Measurements from ENCODE around the gene SLC36A4. TPM values are rescaled to one million over a fixed set of nuclear protein-coding genes. Genes with fewer than 3 reads are reported as not detected.
"Not testable (repeated sequence)": the region's sequence is repeated elsewhere in the genome, so short reads cannot be mapped to it uniquely, and the experiment has no call there.

Gene SLC36A4
- total RNA-seq, 4 donors from 2014 or later = 5.7 to 16.6 (median 9.4) TPM

DNA sequence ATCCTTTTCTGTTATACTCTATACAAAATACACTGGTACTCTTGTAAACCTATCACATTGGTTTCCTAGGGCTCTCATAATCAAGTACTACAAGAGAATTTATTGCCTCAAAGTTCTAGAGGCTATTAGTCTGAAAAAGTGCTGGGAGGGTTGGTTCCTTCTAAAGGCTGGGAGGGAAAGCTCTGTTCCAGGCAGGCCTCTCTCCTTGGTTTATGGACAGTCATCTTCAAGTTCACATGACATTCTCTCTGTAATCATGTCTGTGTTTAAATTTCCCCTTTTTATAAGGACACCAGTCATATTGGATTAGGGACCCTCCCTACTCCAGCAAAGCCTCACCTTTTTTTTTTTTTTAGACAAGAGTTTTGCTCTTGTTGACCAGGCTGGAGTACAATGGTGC lies 9.1 kb downstream of the SLC36A4 start:
- Histone ChIP-seq H3K4me3 (no peak overlapping the region), H3K4me1 (no peaks in the 10 kb centered on the region), H3K27ac (no peak overlapping the region), H3K9me3 (peaks cover 0 to 14% (median 12%) of the 10 kb centered on the region in 3 donors), H3K36me3 (peaks cover 0 to 28% (median 0%) of the 10 kb centered on the region in 3 donors), H3K27me3 (no peaks in the 10 kb centered on the region)
- DNase-seq = no peak
- TF ChIP-seq POLR2A (IDR thresholded peaks at IDR 0.05) = no peak
- TF ChIP-seq, protein P1, sequence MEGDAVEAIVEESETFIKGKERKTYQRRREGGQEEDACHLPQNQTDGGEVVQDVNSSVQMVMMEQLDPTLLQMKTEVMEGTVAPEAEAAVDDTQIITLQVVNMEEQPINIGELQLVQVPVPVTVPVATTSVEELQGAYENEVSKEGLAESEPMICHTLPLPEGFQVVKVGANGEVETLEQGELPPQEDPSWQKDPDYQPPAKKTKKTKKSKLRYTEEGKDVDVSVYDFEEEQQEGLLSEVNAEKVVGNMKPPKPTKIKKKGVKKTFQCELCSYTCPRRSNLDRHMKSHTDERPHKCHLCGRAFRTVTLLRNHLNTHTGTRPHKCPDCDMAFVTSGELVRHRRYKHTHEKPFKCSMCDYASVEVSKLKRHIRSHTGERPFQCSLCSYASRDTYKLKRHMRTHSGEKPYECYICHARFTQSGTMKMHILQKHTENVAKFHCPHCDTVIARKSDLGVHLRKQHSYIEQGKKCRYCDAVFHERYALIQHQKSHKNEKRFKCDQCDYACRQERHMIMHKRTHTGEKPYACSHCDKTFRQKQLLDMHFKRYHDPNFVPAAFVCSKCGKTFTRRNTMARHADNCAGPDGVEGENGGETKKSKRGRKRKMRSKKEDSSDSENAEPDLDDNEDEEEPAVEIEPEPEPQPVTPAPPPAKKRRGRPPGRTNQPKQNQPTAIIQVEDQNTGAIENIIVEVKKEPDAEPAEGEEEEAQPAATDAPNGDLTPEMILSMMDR (IDR thresholded peaks at IDR 0.05) = no peak
- intact Hi-C loops (cut with DNase I) = no loop called here

DNA sequence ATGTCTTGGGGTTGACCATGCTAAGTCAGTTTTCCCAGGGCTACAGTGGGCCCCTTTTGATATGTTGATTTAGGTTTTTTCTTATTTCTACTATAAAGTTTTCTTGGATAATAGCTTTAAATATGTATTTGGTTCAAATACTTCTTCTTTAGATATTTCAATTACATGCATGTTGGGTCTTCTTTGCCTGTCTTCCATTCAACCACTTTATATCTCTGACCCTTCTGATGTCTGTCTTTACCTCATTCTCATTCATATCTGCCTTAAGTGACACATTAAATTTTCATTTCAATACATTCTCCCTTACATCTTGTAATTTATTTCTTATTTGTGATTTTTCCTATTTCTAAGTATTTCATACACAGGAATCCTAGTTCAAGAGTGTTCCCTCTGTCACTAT lies 10.5 kb downstream of the SLC36A4 start:
- peaks cover 0 to 14% (median 12%) of the 10 kb centered on the region in 3 donors for H3K9me3 ChIP-seq
- no peak for TF ChIP-seq POLR2A (IDR thresholded peaks at IDR 0.05)
- TF ChIP-seq, protein P1 (IDR thresholded peaks at IDR 0.05) = no peak
- H3K36me3 ChIP-seq = peaks cover 0 to 42% (median 0%) of the 10 kb centered on the region in 3 donors
- H3K27me3 ChIP-seq = no peaks in the 10 kb centered on the region
- no peaks in the 10 kb centered on the region for H3K4me1 ChIP-seq
- H3K27ac ChIP-seq = no peak overlapping the region
- DNase-seq = no peak
- no peak overlapping the region for H3K4me3 ChIP-seq
- intact Hi-C loops (cut with DNase I) = no loop called here

- DNase-seq; H3K27me3 ChIP-seq; H3K27ac ChIP-seq; H3K4me3 ChIP-seq; H3K4me1 ChIP-seq; H3K9me3 ChIP-seq; intact Hi-C loops (cut with DNase I): not testable (repeated sequence)
- H3K36me3 ChIP-seq = peaks cover 0 to 48% (median 7%) of the 10 kb centered on the region in 3 donors
- 100% methylated on average over 3 of the region's 13 CpGs; no CpG with 5 or more reads in 1 of the 2 donors for WGBS, 2 donors
Measured at GRCh38 chr11:93177891-93178290, 19.9 kb downstream of the SLC36A4 start.

GRCh38 chr11:93169950-93170561 lies 27.7 kb downstream of the SLC36A4 start:
- no peak for TF ChIP-seq POLR2A (IDR thresholded peaks at IDR 0.05)
- TF ChIP-seq, protein P1 (IDR thresholded peaks at IDR 0.05) = peak in 4 of 6 experiments; percentile 10 to 42 (median 22)
- DNase-seq = no peak
- no peaks in the 10 kb centered on the region for H3K27me3 ChIP-seq
- no peaks in the 10 kb centered on the region for H3K4me1 ChIP-seq
- 46 to 52% methylated on average over 2 of the region's 2 CpGs for WGBS, 2 donors
- no peak overlapping the region for H3K4me3 ChIP-seq
- no peaks in the 10 kb centered on the region for H3K9me3 ChIP-seq
- intact Hi-C loops (cut with DNase I) = no loop called here
- no peak overlapping the region for H3K27ac ChIP-seq
- peaks cover 0 to 16% (median 0%) of the 10 kb centered on the region in 3 donors for H3K36me3 ChIP-seq

DNA sequence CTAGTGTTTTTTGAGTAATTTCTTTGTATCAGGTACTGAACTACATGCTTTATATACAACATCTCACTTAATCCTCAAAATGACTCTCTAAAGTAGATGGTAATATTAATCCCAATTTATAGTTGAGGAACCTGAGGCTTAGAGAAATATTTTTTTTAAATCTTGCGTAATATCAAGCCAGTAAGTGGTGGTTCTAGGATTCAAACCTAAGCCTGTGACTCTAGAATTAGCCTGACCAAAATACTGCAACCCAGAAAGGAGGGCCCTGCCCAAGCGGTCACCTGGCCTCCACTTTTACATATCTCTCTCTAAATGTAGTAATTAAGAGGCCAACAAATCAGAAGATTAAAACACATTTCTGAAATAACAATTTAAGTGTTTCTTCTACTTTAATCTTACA lies 28.6 kb downstream of the SLC36A4 start:
- WGBS, 2 donors = 82 to 96% methylated on average over 2 of the region's 2 CpGs
- TF ChIP-seq POLR2A (IDR thresholded peaks at IDR 0.05) = no peak
- TF ChIP-seq, protein P1 (IDR thresholded peaks at IDR 0.05) = no peak
- intact Hi-C loops (cut with DNase I) = no loop called here
- H3K27me3 ChIP-seq = no peaks in the 10 kb centered on the region
- peaks cover 0 to 25% (median 0%) of the 10 kb centered on the region in 3 donors for H3K36me3 ChIP-seq
- DNase-seq = no peak
- H3K4me3 ChIP-seq = no peak overlapping the region
- H3K4me1 ChIP-seq = no peaks in the 10 kb centered on the region
- no peak overlapping the region for H3K27ac ChIP-seq
- no peaks in the 10 kb centered on the region for H3K9me3 ChIP-seq

GRCh38 chr11:93166862-93167261 lies 30.9 kb downstream of the SLC36A4 start:
- Histone ChIP-seq H3K36me3 (peaks cover 0 to 47% (median 0%) of the 10 kb centered on the region in 3 donors), H3K27ac (no peak overlapping the region), H3K4me1 (no peaks in the 10 kb centered on the region), H3K4me3 (no peak overlapping the region), H3K9me3 (no peaks in the 10 kb centered on the region), H3K27me3 (no peaks in the 10 kb centered on the region)
- DNase-seq = no peak
- intact Hi-C loops (cut with DNase I) = no loop called here
- no peak for TF ChIP-seq POLR2A (IDR thresholded peaks at IDR 0.05)
- TF ChIP-seq, protein P1 (IDR thresholded peaks at IDR 0.05) = no peak
- 59 to 75% methylated on average over 2 of the region's 2 CpGs for WGBS, 2 donors

All from esophagus squamous epithelium (tissue), 5 donors.